Stimulated activated effector memory CD8-positive, alpha-beta T cell treated with anti-CD3 and anti-CD28 coated beads, Interleukin-12 subunit alpha, Interleukin-12 subunit beta, amount 100 ng/mL, for 72 hours (primary cell): ENCODE data around the gene DNAH12.

Experiments used
- ATAC-seq: fragments of 150-1000 bp; cut with Tn5 transposase; 2 replicates; pipeline ENCODE4 v1.10.0; 2021
- DNase-seq, 2 donors: peaks; one replicate each; pipeline ENCODE4 v3.0.0; 2021 to 2022; ENCODE audit warnings: low spot score in 2 of 2
- H3K27ac Mint-ChIP-seq: one replicate; pipeline ENCODE4 v1.8.0; 2022; ENCODE audit warnings: mild to moderate bottlenecking, mixed read lengths
- H3K36me3 Mint-ChIP-seq: one replicate; pipeline ENCODE4 v1.8.0; 2022; ENCODE audit warnings: mild to moderate bottlenecking, mixed read lengths
- H3K4me1 Mint-ChIP-seq: one replicate; pipeline ENCODE4 v1.8.0; 2022; ENCODE audit warnings: mixed read lengths
- H3K4me3 Mint-ChIP-seq: one replicate; pipeline ENCODE4 v1.8.0; 2022; ENCODE audit warnings: mild to moderate bottlenecking, mixed read lengths
- H3K9me3 Mint-ChIP-seq: one replicate; pipeline ENCODE4 v1.8.0; 2022; ENCODE audit warnings: mixed read lengths

Gene DNAH12

GRCh38 chr3:57544181-57545125 is at the start of gene DNAH12:
Gene DNAH12, minus strand, starts transcription at chr3:57544344. Its CDS starts 1,474 bp downstream, at chr3:57542870.
- no peak for ATAC-seq
- H3K9me3 Mint-ChIP-seq, result no peaks in the 10 kb centered on the region
- peak in 1 of 2 donors; percentile 46 for DNase-seq

GRCh38 chr3:57592306-57592705 is 48.2 kb upstream of the DNAH12 start:
- DNase-seq, result no peak
- Mint-ChIP-seq H3K27ac (no peak overlapping the region), H3K4me3 (no peak overlapping the region), H3K4me1 (peaks cover 40% of the 10 kb centered on the region), H3K36me3 (peaks cover 90% of the 10 kb centered on the region), H3K9me3 (no peaks in the 10 kb centered on the region)
- no peak for ATAC-seq

More at GRCh38 chr3:57544181-57545125, at the start of gene DNAH12:
- Mint-ChIP-seq H3K27ac (no peak within 1 kb of the TSS), H3K36me3 (peaks cover 5% of the 10 kb centered on the region), H3K4me1 (no peaks in the 10 kb centered on the region), H3K4me3 (no peak within 1 kb of the TSS)

- Mint-ChIP-seq H3K4me1 (peaks cover 29% of the 10 kb centered on the region), H3K4me3 (no peak overlapping the region), H3K36me3 (peaks cover 87% of the 10 kb centered on the region), H3K9me3 (no peaks in the 10 kb centered on the region), H3K27ac (peak overlapping the region; percentile 14)
- DNase-seq (no peak), ATAC-seq (no peak)
Observed at GRCh38 chr3:57587905-57588304, 43.8 kb upstream of the DNAH12 start.

GRCh38 chr3:57586778-57587177 is 42.6 kb upstream of the DNAH12 start:
- Mint-ChIP-seq H3K4me3 (no peak overlapping the region), H3K27ac (peak overlapping the region; percentile 69), H3K4me1 (peaks cover 17% of the 10 kb centered on the region), H3K9me3 (no peaks in the 10 kb centered on the region), H3K36me3 (peaks cover 87% of the 10 kb centered on the region)
- DNase-seq (no peak), ATAC-seq (peak; percentile 44)

GRCh38 chr3:57583544-57583943 is 39.4 kb upstream of the DNAH12 start:
- H3K27ac Mint-ChIP-seq, result no peak overlapping the region
- no peaks in the 10 kb centered on the region for H3K9me3 Mint-ChIP-seq
- DNase-seq, result no peak
- no peak overlapping the region for H3K4me3 Mint-ChIP-seq
- ATAC-seq, result no peak
- peaks cover 13% of the 10 kb centered on the region for H3K4me1 Mint-ChIP-seq
- H3K36me3 Mint-ChIP-seq, result peaks cover 95% of the 10 kb centered on the region

GRCh38 chr3:57582474-57583168 is 38.5 kb upstream of the DNAH12 start:
- H3K4me1 Mint-ChIP-seq, result peaks cover 13% of the 10 kb centered on the region
- peaks cover 95% of the 10 kb centered on the region for H3K36me3 Mint-ChIP-seq
- DNase-seq, result no peak

GRCh38 chr3:57577801-57578200 is 33.7 kb upstream of the DNAH12 start:
- ATAC-seq (no peak), DNase-seq (no peak)
- H3K9me3 Mint-ChIP-seq, result no peaks in the 10 kb centered on the region
- no peak overlapping the region for H3K4me3 Mint-ChIP-seq
- peaks cover 100% of the 10 kb centered on the region for H3K36me3 Mint-ChIP-seq
- peaks cover 6% of the 10 kb centered on the region for H3K4me1 Mint-ChIP-seq
- peak overlapping the region; percentile 6 for H3K27ac Mint-ChIP-seq

More at GRCh38 chr3:57582474-57583168, 38.5 kb upstream of the DNAH12 start:
- H3K27ac Mint-ChIP-seq, result no peak overlapping the region
- H3K4me3 Mint-ChIP-seq, result no peak overlapping the region
- ATAC-seq, result no peak
- H3K9me3 Mint-ChIP-seq, result no peaks in the 10 kb centered on the region

- H3K4me3 Mint-ChIP-seq, result no peak overlapping the region
- ATAC-seq (no peak), DNase-seq (no peak)
- peaks cover 100% of the 10 kb centered on the region for H3K36me3 Mint-ChIP-seq
- no peak overlapping the region for H3K27ac Mint-ChIP-seq
- H3K9me3 Mint-ChIP-seq, result no peaks in the 10 kb centered on the region
- H3K4me1 Mint-ChIP-seq, result peaks cover 6% of the 10 kb centered on the region
Observed at GRCh38 chr3:57575966-57576626, 32.0 kb upstream of the DNAH12 start.

GRCh38 chr3:57572096-57572495 is 28.0 kb upstream of the DNAH12 start:
- Mint-ChIP-seq H3K36me3 (peaks cover 100% of the 10 kb centered on the region), H3K27ac (no peak overlapping the region)

GRCh38 chr3:57570878-57571277 is 26.7 kb upstream of the DNAH12 start:
- Mint-ChIP-seq H3K27ac (no peak overlapping the region), H3K4me3 (no peak overlapping the region), H3K4me1 (peaks cover 1% of the 10 kb centered on the region), H3K9me3 (no peaks in the 10 kb centered on the region), H3K36me3 (peaks cover 100% of the 10 kb centered on the region)
- ATAC-seq (no peak), DNase-seq (no peak)

More at GRCh38 chr3:57572096-57572495, 28.0 kb upstream of the DNAH12 start:
- Mint-ChIP-seq H3K4me1 (peaks cover 6% of the 10 kb centered on the region), H3K4me3 (no peak overlapping the region), H3K9me3 (no peaks in the 10 kb centered on the region)
- ATAC-seq (no peak), DNase-seq (no peak)

GRCh38 chr3:57569859-57570450 is 25.8 kb upstream of the DNAH12 start:
- Mint-ChIP-seq H3K4me1 (no peaks in the 10 kb centered on the region), H3K27ac (no peak overlapping the region), H3K4me3 (no peak overlapping the region), H3K36me3 (peaks cover 100% of the 10 kb centered on the region), H3K9me3 (no peaks in the 10 kb centered on the region)
- ATAC-seq (no peak), DNase-seq (no peak)

- H3K4me3 Mint-ChIP-seq, result peak overlapping the region; percentile 73
- H3K36me3 Mint-ChIP-seq, result peaks cover 87% of the 10 kb centered on the region
- ATAC-seq, result no peak
- peaks cover 29% of the 10 kb centered on the region for H3K4me1 Mint-ChIP-seq
- no peaks in the 10 kb centered on the region for H3K9me3 Mint-ChIP-seq
- H3K27ac Mint-ChIP-seq, result no peak overlapping the region
- no peak for DNase-seq
Observed at GRCh38 chr3:57559526-57559925, 15.4 kb upstream of the DNAH12 start.

- DNase-seq (peak; percentile 11 to 76), ATAC-seq (peak; percentile 67)
- H3K4me1 Mint-ChIP-seq, result peaks cover 29% of the 10 kb centered on the region
- no peaks in the 10 kb centered on the region for H3K9me3 Mint-ChIP-seq
- H3K36me3 Mint-ChIP-seq, result peaks cover 64% of the 10 kb centered on the region
- H3K27ac Mint-ChIP-seq, result peak overlapping the region; percentile 99
- peak overlapping the region; percentile 73 for H3K4me3 Mint-ChIP-seq
Observed at GRCh38 chr3:57557085-57557537, 13.0 kb upstream of the DNAH12 start.

GRCh38 chr3:57556459-57557084 is 12.4 kb upstream of the DNAH12 start:
- H3K27ac Mint-ChIP-seq, result peak overlapping the region; percentile 99
- ATAC-seq (peak; percentile 53), DNase-seq (peak in 1 of 2 donors; percentile 72)
- peaks cover 58% of the 10 kb centered on the region for H3K36me3 Mint-ChIP-seq
- H3K4me3 Mint-ChIP-seq, result peak overlapping the region; percentile 73
- peaks cover 29% of the 10 kb centered on the region for H3K4me1 Mint-ChIP-seq
- no peaks in the 10 kb centered on the region for H3K9me3 Mint-ChIP-seq
